Small intestine (tissue), 7 donors: ENCODE data around the gene USP4. TPM values are rescaled to one million over a fixed set of nuclear protein-coding genes. Genes with fewer than 3 reads are reported as not detected.
"Not testable (repeated sequence)": the region's sequence is repeated elsewhere in the genome, so short reads cannot be mapped to it uniquely, and the experiment has no call there.

Source experiments
- DNase-seq, 2 donors: peaks; one replicate each; pipeline versions ENCODE4 v3.0.0 to v3.0.0-alpha.2; 2013
- FAIRE-seq: peaks from 2 replicates; lab custom pipeline; 2012; peaks lifted over from hg19 to GRCh38; lab: Jason Lieb, UNC
- H3K27ac ChIP-seq, 3 donors: one replicate each; pipeline ENCODE4 v1.5.1; 2013; ENCODE audit warnings: low read length in 2 of 3, mild to moderate bottlenecking in 2 of 3, control low read depth in 1 of 3, inconsistent platforms in 1 of 3, low read depth in 1 of 3, moderate library complexity in 1 of 3
- H3K27me3 ChIP-seq, 3 donors: one replicate each; pipeline ENCODE4 v1.6.1; 2013; ENCODE audit warnings: low read length in 3 of 3, inconsistent platforms in 1 of 3; ENCODE audit not compliant: control insufficient read depth in 3 of 3, insufficient read depth in 3 of 3
- H3K36me3 ChIP-seq, 3 donors: one replicate each; pipeline ENCODE4 v1.6.1; 2013; ENCODE audit warnings: low read length in 3 of 3, inconsistent platforms in 1 of 3, low read depth in 1 of 3, mild to moderate bottlenecking in 1 of 3, moderate library complexity in 1 of 3; ENCODE audit not compliant: control insufficient read depth in 3 of 3, insufficient read depth in 2 of 3
- H3K4me1 ChIP-seq, 3 donors: one replicate each; pipeline ENCODE4 v1.6.1; 2013; ENCODE audit warnings: low read length in 2 of 3, inconsistent platforms in 1 of 3, low read depth in 1 of 3, mild to moderate bottlenecking in 1 of 3, moderate library complexity in 1 of 3; ENCODE audit not compliant: control insufficient read depth in 3 of 3, insufficient read depth in 2 of 3
- H3K4me3 ChIP-seq, 3 donors: one replicate each; pipeline ENCODE4 v1.5.1; 2013; ENCODE audit warnings: low read length in 3 of 3, control low read depth in 1 of 3, inconsistent platforms in 1 of 3, low read depth in 1 of 3, mild to moderate bottlenecking in 1 of 3, moderate library complexity in 1 of 3
- H3K9me3 ChIP-seq, 2 donors: one replicate each; pipeline ENCODE4 v1.6.1; 2013; ENCODE audit warnings: low read depth in 1 of 2, low read length in 1 of 2; ENCODE audit not compliant: control insufficient read depth in 2 of 2, insufficient read depth in 1 of 2
- WGBS, 3 donors: extraction: QIAGEN DNeasy Blood & Tissue Kit; methylation state at CpG; one replicate each; pipeline ENCODE4 v1.1.7; 2013; 5-methylcytosine and 5-hydroxymethylcytosine counted together
- polyA plus RNA-seq, 4 donors: library from polyadenylated mRNA; stranded (reverse) in 3 of 4; unstranded in 1 of 4; fragments of 200-250 nt in 3 of 4; fragments of 120-200 nt in 1 of 4; gene quantifications; one replicate each; pipeline versions ENCODE4 v1.2.1 to v1.2.3, GENCODE V29; 2013
- donor health status: healthy with polysubstance abuse.
- donor health status: control.
- donor health status: control.
- donor health status: Bipolar disorder and iron deficiency.
- donor health status: healthy.

Gene USP4
- polyA plus RNA-seq, 4 donors, result 21.3 to 44.8 (median 24.8) TPM

DNA sequence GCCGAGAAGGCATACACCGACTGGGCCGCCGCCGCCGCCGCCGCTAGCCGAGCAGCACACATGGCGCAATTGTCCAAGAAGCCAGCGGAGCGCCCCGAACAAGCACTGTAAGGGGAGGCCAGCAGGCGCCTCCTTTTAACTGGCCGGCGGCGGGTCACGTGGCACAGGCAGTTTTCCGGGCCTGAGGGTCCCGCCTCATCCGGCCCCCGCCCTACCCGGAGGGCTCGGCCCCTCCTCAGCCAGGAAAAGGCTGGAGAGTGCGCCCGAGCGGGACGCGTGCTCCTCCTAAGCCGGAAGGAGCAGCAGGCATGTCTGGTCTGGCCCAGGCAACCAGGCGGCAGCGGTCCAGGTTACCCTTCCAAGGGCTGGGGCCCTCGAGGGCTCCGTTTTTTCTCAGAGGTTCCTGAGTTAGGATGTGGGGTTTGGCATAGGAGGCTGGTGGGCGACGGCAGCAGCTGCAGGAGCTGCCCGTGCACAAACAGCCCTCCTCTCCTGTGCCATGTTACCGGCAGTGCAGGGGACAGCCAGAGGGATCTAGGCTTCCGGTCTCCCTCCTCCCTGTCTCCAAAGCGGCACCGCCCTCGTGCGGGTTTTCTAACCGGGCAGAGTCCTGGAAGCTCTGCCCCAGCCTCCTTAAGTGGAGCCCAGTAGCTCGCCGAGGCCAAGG lies 18.5 kb upstream of the USP4 start, which contains the start of gene GPX1:
Gene GPX1 (minus strand): TSS at position 137 of the 667 bp plus-strand sequence. CDS start 75 bp downstream, at position 62.
- peaks cover 0 to 16% (median 5%) of the 10 kb centered on the region in 3 donors for H3K4me1 ChIP-seq
- H3K36me3 ChIP-seq, result peaks cover 8 to 69% (median 13%) of the 10 kb centered on the region in 3 donors
- H3K27ac ChIP-seq, result peak within 1 kb of the TSS; percentile 81 to 90 (median 83)
- H3K27me3 ChIP-seq, result no peaks in the 10 kb centered on the region
- DNase-seq (peak; percentile 95 to 96), FAIRE-seq (no peak)
- H3K4me3 ChIP-seq, result peak within 1 kb of the TSS; percentile 54 to 74 (median 61)
- WGBS, 3 donors, result 0 to 1% (median 1%) methylated on average over 31 to 46 of the region's 46 CpGs
- no peaks in the 10 kb centered on the region for H3K9me3 ChIP-seq

DNA sequence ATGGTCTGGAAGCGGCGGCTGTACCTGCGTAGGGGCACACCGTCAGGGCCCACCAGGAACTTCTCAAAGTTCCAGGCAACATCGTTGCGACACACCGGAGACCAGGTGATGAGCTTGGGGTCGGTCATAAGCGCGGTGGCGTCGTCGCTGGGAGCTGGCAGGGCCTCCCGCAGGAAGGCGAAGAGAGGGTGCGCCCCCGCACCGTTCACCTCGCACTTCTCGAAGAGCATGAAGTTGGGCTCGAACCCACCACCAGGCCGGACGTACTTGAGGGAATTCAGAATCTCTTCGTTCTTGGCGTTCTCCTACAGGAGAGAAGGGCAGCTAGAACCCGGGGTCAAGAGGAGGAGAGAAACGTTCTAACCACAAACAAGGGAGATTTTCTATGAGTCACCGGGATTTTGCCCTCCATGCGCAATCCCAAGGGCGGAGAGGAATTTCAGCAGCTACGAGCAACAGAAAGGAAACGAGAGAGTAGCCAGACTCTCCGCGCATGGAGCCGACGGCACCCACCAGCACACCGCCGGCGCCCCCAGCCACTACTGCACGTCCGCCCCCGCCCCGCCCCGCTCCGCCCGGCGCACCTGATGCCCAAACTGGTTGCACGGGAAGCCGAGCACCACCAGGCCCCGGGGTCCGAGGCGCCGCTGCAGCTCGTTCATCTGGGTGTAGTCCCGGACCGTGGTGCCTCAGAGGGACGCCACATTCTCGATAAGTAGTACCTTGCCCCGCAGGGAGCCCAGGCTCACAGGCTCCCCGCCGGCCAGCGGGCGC lies 17.8 kb upstream of the USP4 start:
- WGBS, 3 donors, result 2 to 7% (median 5%) methylated on average over 55 to 63 of the region's 63 CpGs
- peak overlapping the region; percentile 81 to 90 (median 83) for H3K27ac ChIP-seq
- DNase-seq, result peak; percentile 72 to 78
- H3K9me3 ChIP-seq, FAIRE-seq, H3K27me3 ChIP-seq: not testable (repeated sequence)
- peaks cover 0 to 16% (median 5%) of the 10 kb centered on the region in 3 donors for H3K4me1 ChIP-seq
- peak overlapping the region; percentile 54 to 74 (median 61) for H3K4me3 ChIP-seq
- H3K36me3 ChIP-seq, result peaks cover 7 to 62% (median 13%) of the 10 kb centered on the region in 3 donors

DNA sequence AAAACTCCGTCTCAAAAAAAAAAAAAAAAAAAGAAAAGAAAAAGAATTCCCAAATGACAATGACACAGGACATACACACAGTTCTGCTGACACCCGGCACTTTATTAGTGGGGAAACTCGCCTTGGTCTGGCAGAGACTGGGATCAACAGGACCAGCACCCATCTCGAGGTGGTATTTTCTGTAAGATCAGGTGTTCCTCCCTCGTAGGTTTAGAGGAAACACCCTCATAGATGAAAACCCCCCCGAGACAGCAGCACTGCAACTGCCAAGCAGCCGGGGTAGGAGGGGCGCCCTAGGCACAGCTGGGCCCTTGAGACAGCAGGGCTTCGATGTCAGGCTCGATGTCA lies 17.2 kb upstream of the USP4 start:
- Histone ChIP-seq H3K4me3 (peak overlapping the region; percentile 54 to 74 (median 61)), H3K36me3 (peaks cover 6 to 57% (median 10%) of the 10 kb centered on the region in 3 donors), H3K4me1 (peaks cover 0 to 16% (median 5%) of the 10 kb centered on the region in 3 donors), H3K27ac (peak overlapping the region in 2 of 3 donors; percentile 81 to 90)
- DNase-seq, FAIRE-seq, H3K27me3 ChIP-seq, H3K9me3 ChIP-seq: not testable (repeated sequence)
- 24 to 28% (median 25%) methylated on average over 7 to 10 of the region's 10 CpGs for WGBS, 3 donors

DNA sequence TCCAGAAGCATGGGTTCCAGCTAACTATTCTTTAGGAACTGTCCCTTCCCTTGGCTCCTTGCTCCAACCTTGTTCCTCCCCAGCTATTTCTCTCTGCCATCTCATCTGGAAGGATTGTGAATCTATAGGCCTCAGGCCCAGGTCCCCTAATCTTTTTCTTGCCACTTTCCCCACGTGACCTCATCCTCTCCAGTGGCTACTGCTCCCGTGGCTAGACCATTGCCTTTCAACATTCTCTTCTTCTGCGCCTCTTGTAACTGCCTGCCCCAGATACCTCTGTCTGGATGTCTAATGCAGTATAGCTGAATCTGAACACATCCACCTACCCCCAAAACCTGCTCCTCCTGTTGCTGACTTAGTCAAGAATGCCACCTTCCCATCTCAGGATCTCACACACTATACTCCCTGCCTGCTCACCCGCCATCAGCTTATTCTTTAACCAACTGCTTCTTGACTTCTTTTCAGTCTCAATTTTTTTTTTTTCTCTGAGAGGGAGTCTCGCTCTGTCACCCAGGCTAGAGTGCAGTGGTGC lies 13.1 kb upstream of the USP4 start:
- H3K27ac ChIP-seq, result peak overlapping the region in 1 of 3 donors; percentile 81
- WGBS, 3 donors, result 83 to 91% (median 88%) methylated on average over 5 of the region's 5 CpGs
- DNase-seq, result no peak
- H3K36me3 ChIP-seq, result peaks cover 0 to 24% (median 0%) of the 10 kb centered on the region in 3 donors
- no peak for FAIRE-seq
- H3K9me3 ChIP-seq, result no peaks in the 10 kb centered on the region
- peaks cover 0 to 40% (median 10%) of the 10 kb centered on the region in 3 donors for H3K4me1 ChIP-seq
- H3K4me3 ChIP-seq, result no peak overlapping the region
- no peaks in the 10 kb centered on the region for H3K27me3 ChIP-seq

DNA sequence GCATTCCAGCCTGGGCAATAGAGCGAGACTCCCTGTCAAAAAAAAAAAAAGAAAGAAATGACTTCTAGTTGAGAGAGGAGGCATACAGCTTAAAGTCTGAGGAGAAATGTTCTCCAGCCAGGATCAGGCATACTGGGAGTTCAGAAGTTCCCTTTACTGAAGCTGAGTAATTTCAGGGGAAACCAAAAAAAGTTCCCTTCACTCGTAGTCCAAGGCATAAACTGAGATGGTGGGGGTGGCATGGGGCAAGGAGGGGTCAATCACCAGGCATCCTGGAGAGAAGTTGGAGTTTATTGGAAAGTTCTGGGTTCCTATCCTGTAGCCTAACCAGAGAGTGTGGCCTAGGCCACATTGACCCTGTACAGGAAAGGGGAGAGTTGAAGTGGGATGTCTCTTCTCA lies 12.4 kb upstream of the USP4 start:
- H3K4me1 ChIP-seq, result peaks cover 0 to 40% (median 10%) of the 10 kb centered on the region in 3 donors
- WGBS, 3 donors, result 79 to 81% (median 80%) methylated on average over 2 of the region's 2 CpGs
- H3K27ac ChIP-seq, result peak overlapping the region in 2 of 3 donors; percentile 81 to 90

DNA sequence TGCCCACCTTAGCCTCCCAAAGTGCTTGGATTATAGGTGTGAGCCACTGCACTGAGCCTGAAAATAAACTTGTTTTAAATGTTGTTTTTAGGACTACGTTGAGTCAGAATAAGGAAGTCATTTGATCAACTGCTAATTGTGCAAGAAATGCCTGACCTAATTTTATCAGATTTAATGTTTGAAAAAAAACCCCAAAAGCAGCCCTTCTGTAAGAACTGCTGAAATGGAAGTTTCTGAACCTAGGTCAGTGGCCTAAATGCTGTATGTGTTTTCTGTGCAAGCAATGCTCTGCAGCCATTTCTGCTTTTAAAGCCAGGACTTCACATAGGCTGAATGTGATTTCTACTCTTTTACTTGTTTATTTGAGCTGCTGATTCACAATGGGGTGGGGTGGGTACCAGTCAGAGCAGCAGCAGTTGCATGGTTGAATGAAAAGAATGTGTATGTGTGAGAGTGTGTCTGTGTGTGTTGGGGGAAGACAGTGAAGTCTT lies 11.7 kb upstream of the USP4 start:
- H3K4me3 ChIP-seq, result no peak overlapping the region
- 7 to 17% (median 16%) methylated on average over 1 of the region's 1 CpG for WGBS, 3 donors
- H3K27me3 ChIP-seq, result no peaks in the 10 kb centered on the region
- peak overlapping the region; percentile 41 to 90 (median 81) for H3K27ac ChIP-seq
- H3K9me3 ChIP-seq, result no peaks in the 10 kb centered on the region
- H3K36me3 ChIP-seq, result peaks cover 0 to 17% (median 0%) of the 10 kb centered on the region in 3 donors
- FAIRE-seq (no peak), DNase-seq (peak in 1 of 2 donors; percentile 29)
- H3K4me1 ChIP-seq, result peaks cover 0 to 39% (median 9%) of the 10 kb centered on the region in 3 donors

More for the DNA sequence above, 12.4 kb upstream of the USP4 start:
- no peaks in the 10 kb centered on the region for H3K9me3 ChIP-seq
- H3K27me3 ChIP-seq, result no peaks in the 10 kb centered on the region
- no peak overlapping the region for H3K4me3 ChIP-seq
- H3K36me3 ChIP-seq, result peaks cover 0 to 24% (median 0%) of the 10 kb centered on the region in 3 donors
- DNase-seq, result no peak
- FAIRE-seq, result no peak

DNA sequence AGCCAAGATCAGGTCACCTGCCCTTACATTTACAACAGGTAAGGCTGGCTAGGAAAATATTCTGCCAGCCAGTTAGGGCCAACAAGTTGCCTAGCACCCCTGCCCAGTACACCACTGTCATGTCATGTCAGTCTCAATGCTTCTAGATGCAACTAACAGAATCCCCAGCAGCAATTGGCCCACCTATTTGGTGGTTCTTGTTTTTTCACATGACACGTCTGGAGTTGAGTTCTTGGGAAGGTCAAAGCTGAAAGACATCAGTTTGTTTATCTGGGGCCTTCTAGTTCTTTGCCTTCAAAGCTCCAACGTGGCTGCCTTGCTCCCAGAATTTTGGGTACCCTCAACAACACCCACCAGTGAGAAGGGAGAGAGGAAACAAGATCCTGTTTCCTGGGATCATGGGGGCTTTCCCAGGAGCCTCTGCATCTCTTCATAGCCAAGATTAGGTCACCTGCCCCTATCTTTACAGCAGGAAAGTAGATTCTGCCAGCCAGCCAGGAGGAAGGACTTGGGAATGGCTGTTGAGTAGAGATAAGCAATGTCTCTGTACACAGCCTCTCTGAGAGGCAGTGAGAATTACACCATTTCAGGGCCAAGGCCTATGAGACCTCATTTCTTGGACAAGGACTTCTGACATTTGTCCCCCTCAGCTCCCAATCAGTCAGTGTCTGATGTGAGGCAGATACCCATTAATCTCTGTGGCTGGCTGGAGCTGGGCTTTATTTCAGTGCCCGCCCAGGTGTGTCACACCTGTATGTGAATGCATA lies 9.7 kb upstream of the USP4 start:
- no peak for FAIRE-seq
- 35 to 52% (median 44%) methylated on average over 3 of the region's 3 CpGs for WGBS, 3 donors
- Histone ChIP-seq H3K27ac (peak overlapping the region; percentile 66 to 90 (median 80)), H3K9me3 (no peaks in the 10 kb centered on the region), H3K36me3 (peaks cover 0 to under 1% (median 0%) of the 10 kb centered on the region in 3 donors), H3K4me1 (peaks cover 0 to 35% (median 5%) of the 10 kb centered on the region in 3 donors), H3K4me3 (no peak overlapping the region), H3K27me3 (no peaks in the 10 kb centered on the region)
- DNase-seq, result peak; percentile 72 to 79
